Endothelial cell of umbilical vein (primary cell): ENCODE results near the gene CACNA1C.

Source experiments
- CTCF ChIP-seq, 2 donors: IDR thresholded peaks; 1 replicate in 1 of 2; 2 replicates in 1 of 2; pipeline ENCODE4 v1.5.1; 2011; ENCODE audit warnings: low read length in 2 of 2, mild to moderate bottlenecking in 2 of 2, moderate library complexity in 2 of 2, control low read depth in 1 of 2, inconsistent platforms in 1 of 2, low read depth in 1 of 2; ENCODE audit not compliant: insufficient read depth in 1 of 2; ENCODE audit errors: extremely low read depth in 1 of 2
- POLR2AphosphoS5 ChIP-seq: IDR thresholded peaks from 2 replicates; pipeline ENCODE4 v1.6.1; 2012; ENCODE audit warnings: low read depth, mild to moderate bottlenecking, control low read depth, low read length, moderate library complexity; ENCODE audit not compliant: insufficient read depth

- TF ChIP-seq CTCF (IDR thresholded peaks at IDR 0.05; ENCODE audit: extremely low read depth in 1 of 2, insufficient read depth in 1 of 2, low read depth in 1 of 2, low read length in 2 of 2) (no peak), POLR2AphosphoS5 (no peak)
Observed at GRCh38 chr12:2163177-2163941, 110.6 kb downstream of the CACNA1C start.
